Measurements from ENCODE around the gene C12orf42. TPM values are rescaled to one million over a fixed set of nuclear protein-coding genes. Genes with fewer than 3 reads are reported as not detected.

C12orf42 gene
- total and polyA plus RNA-seq, 8 donors: not detected

GRCh38 chr12:103353913-103354312, 141.9 kb downstream of the C12orf42 start:
- H3K27ac ChIP-seq: no peak overlapping the region
- H3K4me1 ChIP-seq: no peaks in the 10 kb centered on the region
- intact Hi-C loops (cut with DNase I; ENCODE audit: low total_unique reads): no loop called here
- H3K27me3 ChIP-seq: no peaks in the 10 kb centered on the region
- TF ChIP-seq EP300 (IDR thresholded peaks at IDR 0.05): no peak
- no peak for TF ChIP-seq POLR2A (IDR thresholded peaks at IDR 0.05)
- TF ChIP-seq CTCF (IDR thresholded peaks at IDR 0.05): no peak
- no peak for TF ChIP-seq POLR2AphosphoS5 (IDR thresholded peaks at IDR 0.05)
- no peaks in the 10 kb centered on the region for H3K36me3 ChIP-seq
- no peaks in the 10 kb centered on the region for H3K9me3 ChIP-seq
- no peak overlapping the region for H3K4me3 ChIP-seq
- 90 to 94% (median 91%) methylated on average over 4 of the region's 4 CpGs for WGBS, 5 donors
- DNase-seq: no peak

- Histone ChIP-seq H3K4me3 (no peak overlapping the region), H3K36me3 (no peaks in the 10 kb centered on the region), H3K4me1 (no peaks in the 10 kb centered on the region), H3K9me3 (peaks cover 0 to 8% (median 0%) of the 10 kb centered on the region in 4 donors), H3K27me3 (no peaks in the 10 kb centered on the region), H3K27ac (no peak overlapping the region)
- TF ChIP-seq POLR2A (IDR thresholded peaks at IDR 0.05) (no peak), EP300 (IDR thresholded peaks at IDR 0.05) (no peak), CTCF (IDR thresholded peaks at IDR 0.05) (no peak), POLR2AphosphoS5 (IDR thresholded peaks at IDR 0.05) (no peak)
- no peak for DNase-seq
- WGBS, 5 donors: 82 to 88% (median 87%) methylated on average over 5 of the region's 5 CpGs
- intact Hi-C loops (cut with DNase I; ENCODE audit: low total_unique reads): no loop called here
These were observed 145.7 kb downstream of the C12orf42 start for GRCh38 chr12:103350116-103350515.

GRCh38 chr12:103348935-103349334, 146.8 kb downstream of the C12orf42 start:
- DNase-seq: no peak

GRCh38 chr12:103336940-103337339, 158.8 kb downstream of the C12orf42 start:
- Histone ChIP-seq H3K36me3 (no peaks in the 10 kb centered on the region), H3K4me3 (no peak overlapping the region), H3K4me1 (no peaks in the 10 kb centered on the region), H3K27me3 (no peaks in the 10 kb centered on the region), H3K9me3 (peaks cover 0 to 10% (median 8%) of the 10 kb centered on the region in 4 donors), H3K27ac (no peak overlapping the region)
- DNase-seq: no peak
- TF ChIP-seq POLR2A (IDR thresholded peaks at IDR 0.05) (no peak), EP300 (IDR thresholded peaks at IDR 0.05) (no peak), POLR2AphosphoS5 (IDR thresholded peaks at IDR 0.05) (no peak)
- intact Hi-C loops (cut with DNase I; ENCODE audit: low total_unique reads): no loop called here

More at GRCh38 chr12:103348935-103349334, 146.8 kb downstream of the C12orf42 start:
- Histone ChIP-seq H3K4me3 (no peak overlapping the region), H3K36me3 (no peaks in the 10 kb centered on the region), H3K4me1 (no peaks in the 10 kb centered on the region), H3K9me3 (peaks cover 0 to 8% (median 0%) of the 10 kb centered on the region in 4 donors), H3K27ac (no peak overlapping the region), H3K27me3 (no peaks in the 10 kb centered on the region)
- 85 to 100% (median 90%) methylated on average over 1 of the region's 1 CpG for WGBS, 5 donors
- intact Hi-C loops (cut with DNase I; ENCODE audit: low total_unique reads): no loop called here
- TF ChIP-seq POLR2AphosphoS5 (IDR thresholded peaks at IDR 0.05): no peak
- no peak for TF ChIP-seq EP300 (IDR thresholded peaks at IDR 0.05)

- TF ChIP-seq CTCF (IDR thresholded peaks at IDR 0.05) (no peak), POLR2AphosphoS5 (IDR thresholded peaks at IDR 0.05) (no peak), POLR2A (IDR thresholded peaks at IDR 0.05) (no peak), EP300 (IDR thresholded peaks at IDR 0.05) (no peak)
- H3K27me3 ChIP-seq: no peaks in the 10 kb centered on the region
- intact Hi-C loops (cut with DNase I; ENCODE audit: low total_unique reads): no loop called here
- H3K27ac ChIP-seq: no peak overlapping the region
- peaks cover 0 to 5% (median 2%) of the 10 kb centered on the region in 4 donors for H3K4me1 ChIP-seq
- DNase-seq: peak in 1 of 2 donors; percentile 48
- 75 to 87% (median 83%) methylated on average over 13 of the region's 13 CpGs for WGBS, 5 donors
- H3K36me3 ChIP-seq: no peaks in the 10 kb centered on the region
- H3K4me3 ChIP-seq: no peak overlapping the region
- no peaks in the 10 kb centered on the region for H3K9me3 ChIP-seq
These were observed 161.3 kb downstream of the C12orf42 start for GRCh38 chr12:103334466-103334865.
